Measurements from ENCODE around the gene MFSD1. TPM values are rescaled to one million over a fixed set of nuclear protein-coding genes. Genes with fewer than 3 reads are reported as not detected.

The MFSD1 gene
- total and polyA plus RNA-seq, 2 of the 8 experiments (the other 6 are each of a cell fraction or from before 2014, with no cell fraction given) = 9.3 to 11.5 TPM

- no peak for TF ChIP-seq CHD7 (IDR thresholded peaks at IDR 0.05; ENCODE audit: insufficient replicate concordance, low read length)
Measured at GRCh38 chr3:158776531-158776930, 25.3 kb upstream of the MFSD1 start (continued).

Measured in H1 (cell line).